Measurements from ENCODE around the gene ATP2B3. TPM values are rescaled to one million over a fixed set of nuclear protein-coding genes. Genes with fewer than 3 reads are reported as not detected.

ATP2B3 gene
- total and polyA plus RNA-seq, 2 experiments from 2014 or later = 0.17 TPM; not detected in 1

- TF ChIP-seq JUNB (IDR thresholded peaks at IDR 0.05; ENCODE audit: unreplicated experiment) = no peak
- no peak for TF ChIP-seq EZH2 (IDR thresholded peaks at IDR 0.05; ENCODE audit: low read depth, unreplicated experiment)
- no peak for TF ChIP-seq ZNF462 (CRISPR knock-in tag; IDR thresholded peaks at IDR 0.05)
Measured at GRCh38 chrX:153504445-153505016, 12.9 kb upstream of the ATP2B3 start (continued).

GRCh38 chrX:153505361-153505760 is 12.1 kb upstream of the ATP2B3 start:
- ATAC-seq (no peak), DNase-seq (ENCODE audit: low spot score) (no peak)
- no peaks in the 10 kb centered on the region for H3K9me2 ChIP-seq (ENCODE audit: insufficient read depth)
- H3K9me3 Mint-ChIP-seq = no peaks in the 10 kb centered on the region; the same call in 2 of the 3 replicates
- no peaks in the 10 kb centered on the region for H3K27me3 ChIP-seq (ENCODE audit: insufficient read depth)
- H3K27ac Mint-ChIP-seq = no peak overlapping the region
- no peaks in the 10 kb centered on the region for H3K4me1 Mint-ChIP-seq
- H3K36me3 Mint-ChIP-seq (ENCODE audit: low read depth) = no peaks in the 10 kb centered on the region
- no peak overlapping the region for H3K27ac ChIP-seq (ENCODE audit: low read depth)
- H3K36me3 ChIP-seq (ENCODE audit: insufficient read depth) = no peaks in the 10 kb centered on the region
- H3K4me3 Mint-ChIP-seq = no peak overlapping the region
- H3K27me3 Mint-ChIP-seq (ENCODE audit: insufficient read depth, low read depth, poor library complexity) = peaks cover 4% of the 10 kb centered on the region
- no peak overlapping the region for H3K4me3 ChIP-seq
- no peaks in the 10 kb centered on the region for H3K79me2 ChIP-seq (replicated peaks; ENCODE audit: insufficient read depth)
- no peaks in the 10 kb centered on the region for H3F3A ChIP-seq (replicated peaks; ENCODE audit: low read depth)
- H4K20me1 ChIP-seq (replicated peaks; ENCODE audit: insufficient read depth) = no peaks in the 10 kb centered on the region
- H3K4me2 ChIP-seq = no peak overlapping the region
- H2AFZ ChIP-seq = no peak overlapping the region
- no peaks in the 10 kb centered on the region for H3K4me1 ChIP-seq (ENCODE audit: insufficient read depth)
- TF ChIP-seq CREB1 (CRISPR knock-in tag; IDR thresholded peaks at IDR 0.05; ENCODE audit: low read depth) (no peak), POLR2AphosphoS5 (IDR thresholded peaks at IDR 0.05; ENCODE audit: low read depth) (no peak), ZNF331 (CRISPR knock-in tag; IDR thresholded peaks at IDR 0.05; ENCODE audit: low read depth) (no peak), EZH2 (IDR thresholded peaks at IDR 0.05; ENCODE audit: low read depth, unreplicated experiment) (no peak), CTCF (conservative IDR thresholded peaks at IDR 0.05; ENCODE audit: low read depth in 2 of 2) (no peak), ZNF114 (CRISPR knock-in tag; IDR thresholded peaks at IDR 0.05) (no peak), REST (IDR thresholded peaks at IDR 0.05; ENCODE audit: unreplicated experiment) (no peak), ETS1 (IDR thresholded peaks at IDR 0.05) (no peak)

Data from GM23338 (cell line).